ENCODE data around the gene SAMD5. TPM values are rescaled to one million over a fixed set of nuclear protein-coding genes. Genes with fewer than 3 reads are reported as not detected.

SAMD5 gene
- total RNA-seq, 3 donors from 2014 or later = 0.80 to 13.5 (median 8.8) TPM

GRCh38 chr6:147589739-147590250 lies 81.3 kb downstream of the SAMD5 start:
- H3K4me3 ChIP-seq = no peak overlapping the region
- no peaks in the 10 kb centered on the region for H3K27me3 ChIP-seq
- no peak for TF ChIP-seq POLR2AphosphoS5 (IDR thresholded peaks at IDR 0.05)
- no peak for TF ChIP-seq CTCF (IDR thresholded peaks at IDR 0.05)
- no peak for TF ChIP-seq POLR2A (IDR thresholded peaks at IDR 0.05)
- no peak overlapping the region for H3K27ac ChIP-seq
- no peaks in the 10 kb centered on the region for H3K4me1 ChIP-seq
- H3K36me3 ChIP-seq = no peaks in the 10 kb centered on the region
- DNase-seq (ENCODE audit: low spot score in 2 of 2) = no peak
- no peaks in the 10 kb centered on the region for H3K9me3 ChIP-seq
- intact Hi-C loops (cut with DNase I; ENCODE audit: low total_unique reads) = loop anchor here (5.0 kb wide), 1 partner anchor 1118 kb away; no protein-coding TSS in a partner anchor

GRCh38 chr6:147595961-147596360 lies 87.5 kb downstream of the SAMD5 start:
- TF ChIP-seq CTCF (IDR thresholded peaks at IDR 0.05) = no peak
- no peak for TF ChIP-seq POLR2AphosphoS5 (IDR thresholded peaks at IDR 0.05)
- no peak for TF ChIP-seq POLR2A (IDR thresholded peaks at IDR 0.05)
- H3K36me3 ChIP-seq = no peaks in the 10 kb centered on the region
- no peak overlapping the region for H3K27ac ChIP-seq
- H3K9me3 ChIP-seq = no peaks in the 10 kb centered on the region
- H3K4me3 ChIP-seq = no peak overlapping the region
- intact Hi-C loops (cut with DNase I; ENCODE audit: low total_unique reads) = no loop called here
- no peak for DNase-seq (ENCODE audit: low spot score in 2 of 2)
- no peaks in the 10 kb centered on the region for H3K27me3 ChIP-seq
- H3K4me1 ChIP-seq = no peaks in the 10 kb centered on the region

- DNase-seq (ENCODE audit: low spot score in 2 of 2) = peak in 1 of 2 donors; percentile 43
- Histone ChIP-seq H3K4me3 (no peak overlapping the region), H3K36me3 (no peaks in the 10 kb centered on the region), H3K9me3 (no peaks in the 10 kb centered on the region), H3K27ac (peak overlapping the region; percentile 12 to 25), H3K27me3 (no peaks in the 10 kb centered on the region), H3K4me1 (no peaks in the 10 kb centered on the region)
- no peak for TF ChIP-seq CTCF (IDR thresholded peaks at IDR 0.05)
- no peak for TF ChIP-seq POLR2A (IDR thresholded peaks at IDR 0.05)
- no peak for TF ChIP-seq POLR2AphosphoS5 (IDR thresholded peaks at IDR 0.05)
- intact Hi-C loops (cut with DNase I; ENCODE audit: low total_unique reads) = no loop called here
Measured at GRCh38 chr6:147603392-147604081, 95.0 kb downstream of the SAMD5 start.

- H3K27ac ChIP-seq = peak overlapping the region; percentile 25 to 32
- H3K27me3 ChIP-seq = no peaks in the 10 kb centered on the region
- H3K9me3 ChIP-seq = no peaks in the 10 kb centered on the region
- H3K36me3 ChIP-seq = no peaks in the 10 kb centered on the region
- TF ChIP-seq CTCF (IDR thresholded peaks at IDR 0.05) (no peak), POLR2AphosphoS5 (IDR thresholded peaks at IDR 0.05) (no peak), POLR2A (IDR thresholded peaks at IDR 0.05) (no peak)
- DNase-seq (ENCODE audit: low spot score in 2 of 2) = peak in 1 of 2 donors; percentile 47
- no peak overlapping the region for H3K4me3 ChIP-seq
- intact Hi-C loops (cut with DNase I; ENCODE audit: low total_unique reads) = no loop called here
- no peaks in the 10 kb centered on the region for H3K4me1 ChIP-seq
Measured at GRCh38 chr6:147604373-147604772, 95.9 kb downstream of the SAMD5 start.

- H3K9me3 ChIP-seq = no peaks in the 10 kb centered on the region
- H3K4me3 ChIP-seq = no peak overlapping the region
- no peaks in the 10 kb centered on the region for H3K4me1 ChIP-seq
- H3K36me3 ChIP-seq = no peaks in the 10 kb centered on the region
- no peaks in the 10 kb centered on the region for H3K27me3 ChIP-seq
- DNase-seq (ENCODE audit: low spot score in 2 of 2) = no peak
- intact Hi-C loops (cut with DNase I; ENCODE audit: low total_unique reads) = no loop called here
- no peak for TF ChIP-seq CTCF (IDR thresholded peaks at IDR 0.05)
- no peak for TF ChIP-seq POLR2AphosphoS5 (IDR thresholded peaks at IDR 0.05)
- no peak for TF ChIP-seq POLR2A (IDR thresholded peaks at IDR 0.05)
- no peak overlapping the region for H3K27ac ChIP-seq
Measured at GRCh38 chr6:147611992-147612391, 103.5 kb downstream of the SAMD5 start.
